OCI-LY1 (cell line): ENCODE data around the gene GATC.

Experiments
- H2AFZ ChIP-seq: fragments of 200-600 bp; sonication (generic), shearing (Covaris generic); 2 replicates; pipeline ENCODE4 v1.6.0; 2014; ENCODE audit warnings: antibody characterized with exemption, mild to moderate bottlenecking, low read length
- H3F3A ChIP-seq: fragments of 200-600 bp; sonication (generic), shearing (Covaris generic); 2 replicates; pipeline ENCODE4 v1.6.0; 2014; ENCODE audit warnings: mild to moderate bottlenecking, antibody characterized with exemption, low read length, moderate library complexity; ENCODE audit not compliant: insufficient read depth
- H3K27ac ChIP-seq: fragments of 200-600 bp; sonication (generic); 2 replicates; pipeline ENCODE4 v1.5.1; 2014; ENCODE audit warnings: low read length, mixed run types, mild to moderate bottlenecking, low read depth; ENCODE audit not compliant: poor library complexity, severe bottlenecking
- H3K27me3 ChIP-seq: fragments of 200-600 bp; sonication (generic); 2 replicates; pipeline ENCODE4 v1.6.0; 2014; ENCODE audit warnings: antibody characterized with exemption, mild to moderate bottlenecking, low read length, moderate library complexity; ENCODE audit not compliant: insufficient read depth
- H3K36me3 ChIP-seq: fragments of 200-600 bp; sonication (generic); 2 replicates; pipeline ENCODE4 v1.6.1; 2014; ENCODE audit warnings: mild to moderate bottlenecking, antibody characterized with exemption, low read length, moderate library complexity, mixed read lengths; ENCODE audit not compliant: insufficient read depth
- H3K4me1 ChIP-seq: fragments of 200-600 bp; sonication (generic); 2 replicates; pipeline ENCODE4 v1.5.1; 2014; ENCODE audit warnings: mild to moderate bottlenecking, low read length, moderate library complexity; ENCODE audit not compliant: insufficient read depth, severe bottlenecking
- H3K4me2 ChIP-seq: fragments of 200-600 bp; sonication (generic), shearing (Covaris generic); 2 replicates; pipeline ENCODE4 v1.6.1; 2014; ENCODE audit warnings: low read length
- H3K4me3 ChIP-seq: fragments of 200-600 bp; sonication (generic); 2 replicates; pipeline ENCODE4 v1.5.1; 2014; ENCODE audit warnings: low read length, low read depth, mild to moderate bottlenecking, mixed read lengths; ENCODE audit not compliant: poor library complexity, severe bottlenecking
- H3K79me2 ChIP-seq: fragments of 200-600 bp; shearing (Covaris generic); 2 replicates; pipeline ENCODE4 v1.6.1; 2016; ENCODE audit warnings: mixed run types, low read length, mixed read lengths; ENCODE audit not compliant: insufficient read depth
- H3K9ac ChIP-seq: fragments of 200-600 bp; sonication (generic), shearing (Covaris generic); 2 replicates; pipeline ENCODE4 v1.6.1; 2014; ENCODE audit warnings: mild to moderate bottlenecking, low read length, mixed read lengths
- H3K9me2 ChIP-seq: fragments of 200-600 bp; sonication (generic), shearing (Covaris generic); 2 replicates; pipeline ENCODE4 v1.6.1; 2014; ENCODE audit warnings: low read depth, mild to moderate bottlenecking, low read length, mixed read lengths
- H3K9me3 ChIP-seq: fragments of 200-600 bp; shearing (Covaris generic); 2 replicates; pipeline ENCODE4 v1.6.1; 2014; ENCODE audit warnings: low read length, mixed read lengths
- H4K20me1 ChIP-seq: fragments of 200-600 bp; sonication (generic), shearing (Covaris generic); 2 replicates; pipeline ENCODE4 v1.6.0; 2016; ENCODE audit warnings: mild to moderate bottlenecking, low read length; ENCODE audit not compliant: insufficient read depth
- EZH2 ChIP-seq: fragments of 200-600 bp; sonication (generic), shearing (Covaris generic); IDR thresholded peaks from 2 replicates; pipeline ENCODE4 v1.8.0; 2017; ENCODE audit warnings: borderline replicate concordance, mixed run types, mild to moderate bottlenecking, antibody characterized with exemption, low read length, moderate library complexity, mixed read lengths
- TF ChIP-seq, protein P1 (sequence below): fragments of 200-600 bp; sonication (generic), shearing (Covaris generic); IDR thresholded peaks from 2 replicates; pipeline ENCODE4 v1.5.1; 2017; ENCODE audit warnings: mild to moderate bottlenecking, antibody characterized with exemption, low read length, moderate library complexity, mixed read lengths

The GATC gene

DNA sequence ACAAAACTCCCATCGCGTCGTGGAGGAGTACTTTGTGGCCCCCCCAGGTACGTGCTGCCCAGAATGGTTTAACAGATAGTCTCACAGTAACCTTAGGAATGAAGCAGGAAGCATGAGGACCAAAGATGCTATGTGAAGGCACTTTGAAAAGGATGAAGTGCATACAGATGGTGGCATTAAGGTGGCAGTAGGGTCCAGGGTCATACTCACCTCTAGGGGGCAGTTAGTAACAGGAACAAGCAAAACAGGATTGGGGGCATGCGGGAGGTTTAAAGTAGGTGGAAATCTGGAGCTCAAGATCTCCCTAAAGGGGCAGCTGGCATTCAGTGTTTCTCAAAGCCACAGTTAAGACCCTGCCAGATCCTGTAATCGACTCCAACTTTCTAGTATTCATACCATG lies 10.9 kb downstream of the GATC start:
- Histone ChIP-seq H3K79me2 (no peaks in the 10 kb centered on the region), H3K9ac (no peak overlapping the region), H3F3A (no peaks in the 10 kb centered on the region), H3K9me3 (no peaks in the 10 kb centered on the region), H4K20me1 (no peaks in the 10 kb centered on the region), H3K27ac (no peak overlapping the region), H3K27me3 (no peaks in the 10 kb centered on the region), H3K9me2 (no peaks in the 10 kb centered on the region), H3K36me3 (peaks cover 86% of the 10 kb centered on the region), H3K4me3 (no peak overlapping the region), H2AFZ (no peak overlapping the region), H3K4me1 (peaks cover 10% of the 10 kb centered on the region), H3K4me2 (no peak overlapping the region)
- no peak for TF ChIP-seq EZH2
- TF ChIP-seq, protein P1, sequence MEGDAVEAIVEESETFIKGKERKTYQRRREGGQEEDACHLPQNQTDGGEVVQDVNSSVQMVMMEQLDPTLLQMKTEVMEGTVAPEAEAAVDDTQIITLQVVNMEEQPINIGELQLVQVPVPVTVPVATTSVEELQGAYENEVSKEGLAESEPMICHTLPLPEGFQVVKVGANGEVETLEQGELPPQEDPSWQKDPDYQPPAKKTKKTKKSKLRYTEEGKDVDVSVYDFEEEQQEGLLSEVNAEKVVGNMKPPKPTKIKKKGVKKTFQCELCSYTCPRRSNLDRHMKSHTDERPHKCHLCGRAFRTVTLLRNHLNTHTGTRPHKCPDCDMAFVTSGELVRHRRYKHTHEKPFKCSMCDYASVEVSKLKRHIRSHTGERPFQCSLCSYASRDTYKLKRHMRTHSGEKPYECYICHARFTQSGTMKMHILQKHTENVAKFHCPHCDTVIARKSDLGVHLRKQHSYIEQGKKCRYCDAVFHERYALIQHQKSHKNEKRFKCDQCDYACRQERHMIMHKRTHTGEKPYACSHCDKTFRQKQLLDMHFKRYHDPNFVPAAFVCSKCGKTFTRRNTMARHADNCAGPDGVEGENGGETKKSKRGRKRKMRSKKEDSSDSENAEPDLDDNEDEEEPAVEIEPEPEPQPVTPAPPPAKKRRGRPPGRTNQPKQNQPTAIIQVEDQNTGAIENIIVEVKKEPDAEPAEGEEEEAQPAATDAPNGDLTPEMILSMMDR: peak; percentile 66

DNA sequence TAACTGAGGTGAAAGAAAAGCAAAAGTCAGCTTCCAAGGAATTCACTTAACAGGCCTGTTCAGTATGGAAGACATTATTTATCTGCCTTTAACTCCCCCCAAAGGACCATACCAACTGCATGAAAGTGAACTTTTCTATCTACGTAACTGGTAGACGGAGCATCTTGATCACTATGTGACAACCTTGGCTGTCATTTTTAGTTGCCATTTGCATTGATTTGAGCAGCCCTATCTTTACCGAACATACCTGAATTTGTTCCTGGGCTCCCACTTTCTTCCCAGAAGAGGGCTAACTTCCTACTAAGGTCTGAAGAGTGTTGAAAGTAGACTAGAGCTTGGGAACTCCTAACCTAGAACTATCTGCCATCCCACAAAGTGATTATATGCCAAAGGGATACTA lies 13.9 kb downstream of the GATC start:
- no peak overlapping the region for H3K4me3 ChIP-seq
- H2AFZ ChIP-seq: no peak overlapping the region
- H4K20me1 ChIP-seq: no peaks in the 10 kb centered on the region
- no peak overlapping the region for H3K9ac ChIP-seq
- no peaks in the 10 kb centered on the region for H3F3A ChIP-seq
- no peak overlapping the region for H3K4me2 ChIP-seq
- H3K4me1 ChIP-seq: peaks cover 2% of the 10 kb centered on the region
- no peaks in the 10 kb centered on the region for H3K9me2 ChIP-seq
- no peak for TF ChIP-seq EZH2
- TF ChIP-seq, protein P1: no peak
- no peak overlapping the region for H3K27ac ChIP-seq
- H3K27me3 ChIP-seq: no peaks in the 10 kb centered on the region
- H3K36me3 ChIP-seq: peaks cover 95% of the 10 kb centered on the region
- no peaks in the 10 kb centered on the region for H3K9me3 ChIP-seq
- 0 out of 2 replicates have a peak, but pooled peaks cover 3% of the 10 kb centered on the region for H3K79me2 ChIP-seq

DNA sequence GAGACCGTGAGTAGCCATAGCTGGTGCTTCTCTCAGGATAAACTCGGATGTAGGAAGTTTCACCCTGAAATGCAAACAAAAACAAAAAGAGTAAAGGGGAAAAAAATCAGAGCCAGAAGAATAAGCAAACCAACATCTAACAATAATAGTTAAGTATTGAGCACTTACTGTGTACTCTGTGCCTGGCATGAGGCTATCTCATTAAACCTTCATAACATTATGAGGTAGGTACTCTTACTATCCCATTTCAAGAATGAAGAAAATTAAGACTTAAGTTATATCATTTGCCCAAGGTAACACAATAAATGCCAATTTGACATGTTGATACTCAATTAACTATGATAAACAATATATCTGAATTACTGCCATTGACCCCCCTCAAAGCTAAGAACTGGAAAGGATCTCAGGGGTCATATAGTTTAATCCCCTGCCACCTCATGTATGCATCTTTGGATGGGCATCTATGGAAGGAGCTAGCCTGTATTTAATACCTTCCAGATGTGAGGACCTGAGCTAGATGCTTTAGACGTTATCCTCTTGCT lies 15.9 kb downstream of the GATC start:
- Histone ChIP-seq H3K36me3 (peaks cover 97% of the 10 kb centered on the region), H3K9me3 (no peaks in the 10 kb centered on the region), H3K4me2 (no peak overlapping the region), H2AFZ (no peak overlapping the region), H3K4me3 (no peak overlapping the region), H3K79me2 (peaks cover 23% of the 10 kb centered on the region), H3K27ac (no peak overlapping the region), H3F3A (no peaks in the 10 kb centered on the region), H3K9ac (no peak overlapping the region), H4K20me1 (0 out of 2 replicates have a peak, but pooled peaks cover 3% of the 10 kb centered on the region), H3K9me2 (no peaks in the 10 kb centered on the region), H3K27me3 (no peaks in the 10 kb centered on the region), H3K4me1 (peaks cover 12% of the 10 kb centered on the region)
- no peak for TF ChIP-seq EZH2
- TF ChIP-seq, protein P1: no peak
